Measurements from ENCODE around the gene RAE1.

The RAE1 gene

GRCh38 chr20:57351042-57351783 lies at the start of gene RAE1:
Gene RAE1, plus strand, starts transcription at chr20:57351255. Its CDS starts 2,784 bp downstream, at chr20:57354039.
- DNase-seq (ENCODE audit: insufficient read length, low spot score) (peak; percentile 67), FAIRE-seq (no peak)
- no peak for TF ChIP-seq CTCF (IDR thresholded peaks at IDR 0.05; ENCODE audit: insufficient read depth, missing control alignments)

GRCh38 chr20:57306747-57307146 lies 44.3 kb upstream of the RAE1 start:
- FAIRE-seq (no peak), DNase-seq (ENCODE audit: insufficient read length, low spot score) (no peak)
- TF ChIP-seq CTCF (IDR thresholded peaks at IDR 0.05; ENCODE audit: insufficient read depth, missing control alignments) = no peak

- DNase-seq (ENCODE audit: insufficient read length, low spot score) (no peak), FAIRE-seq (no peak)
- no peak for TF ChIP-seq CTCF (IDR thresholded peaks at IDR 0.05; ENCODE audit: insufficient read depth, missing control alignments)
Observed at GRCh38 chr20:57308451-57309271, 42.4 kb upstream of the RAE1 start.

- DNase-seq (ENCODE audit: insufficient read length, low spot score) (no peak), FAIRE-seq (no peak)
- TF ChIP-seq CTCF (IDR thresholded peaks at IDR 0.05; ENCODE audit: insufficient read depth, missing control alignments) = no peak
Observed at GRCh38 chr20:57309544-57310115, 41.4 kb upstream of the RAE1 start.

GRCh38 chr20:57310821-57311514 lies 40.1 kb upstream of the RAE1 start:
- TF ChIP-seq CTCF (IDR thresholded peaks at IDR 0.05; ENCODE audit: insufficient read depth, missing control alignments) = no peak
- FAIRE-seq = no peak

GRCh38 chr20:57312138-57312537 lies 38.9 kb upstream of the RAE1 start:
- FAIRE-seq = no peak
- DNase-seq (ENCODE audit: insufficient read length, low spot score) = no peak
- TF ChIP-seq CTCF (IDR thresholded peaks at IDR 0.05; ENCODE audit: insufficient read depth, missing control alignments) = no peak

More at GRCh38 chr20:57310821-57311514, 40.1 kb upstream of the RAE1 start:
- no peak for DNase-seq (ENCODE audit: insufficient read length, low spot score)

Data from D721Med (cell line).